Keratinocyte (primary cell): Measurements from ENCODE around the gene ITGA11. TPM values are rescaled to one million over a fixed set of nuclear protein-coding genes. Genes with fewer than 3 reads are reported as not detected.

Experiments used
- DNase-seq: peaks from one replicate; pipeline ENCODE4 v3.0.0-alpha.2; 2011; ENCODE audit warnings: low read depth, missing footprints, low spot score
- FAIRE-seq: peaks from 2 replicates; lab custom pipeline; 2011; peaks lifted over from hg19 to GRCh38; lab: Jason Lieb, UNC
- H2AFZ ChIP-seq: 2 replicates; pipeline ENCODE4 v1.6.0; 2012; ENCODE audit warnings: low read length, control low read depth, inconsistent platforms; ENCODE audit not compliant: control insufficient read depth
- H3K27ac ChIP-seq: 2 replicates; pipeline ENCODE4 v1.5.1; 2011; ENCODE audit warnings: low read length; ENCODE audit not compliant: control insufficient read depth, insufficient read depth
- H3K27me3 ChIP-seq: 3 replicates; pipeline ENCODE4 v1.6.0; 2011; ENCODE audit warnings: low read length; ENCODE audit not compliant: control insufficient read depth, insufficient read depth; ENCODE audit errors: extremely low read depth
- H3K36me3 ChIP-seq, 2 experiments: 2 replicates in 1 of 2; 3 replicates in 1 of 2; pipeline ENCODE4 v1.5.1; 2011; ENCODE audit warnings: low read length in 2 of 2, mild to moderate bottlenecking in 1 of 2; ENCODE audit not compliant: control insufficient read depth in 2 of 2, insufficient read depth in 2 of 2; ENCODE audit errors: extremely low read depth in 1 of 2
- H3K4me1 ChIP-seq: 3 replicates; pipeline ENCODE4 v1.5.1; 2011; ENCODE audit warnings: low read length; ENCODE audit not compliant: control insufficient read depth, insufficient read depth; ENCODE audit errors: extremely low read depth
- H3K4me2 ChIP-seq: 3 replicates; pipeline ENCODE4 v1.6.0; 2011; ENCODE audit warnings: low read depth, low read length; ENCODE audit not compliant: control insufficient read depth, insufficient read depth; ENCODE audit errors: extremely low read depth
- H3K4me3 ChIP-seq, 3 experiments: fragments of 200-600 bp in 1 of 3; sonication (generic) in 1 of 3; 2 replicates in 2 of 3; 3 replicates in 1 of 3; pipeline ENCODE4 v1.5.1; 2011 to 2016; ENCODE audit warnings: low read length in 3 of 3, mild to moderate bottlenecking in 3 of 3, control low read depth in 2 of 3, inconsistent platforms in 1 of 3, low read depth in 1 of 3, mixed read lengths in 1 of 3, mixed run types in 1 of 3, moderate library complexity in 1 of 3; ENCODE audit not compliant: control insufficient read depth in 2 of 3, insufficient read depth in 2 of 3; ENCODE audit errors: extremely low read depth in 1 of 3
- H3K79me2 ChIP-seq: 2 replicates; pipeline ENCODE4 v1.6.0; 2012; ENCODE audit warnings: low read length; ENCODE audit not compliant: control insufficient read depth, insufficient read depth
- H3K9ac ChIP-seq: 3 replicates; pipeline ENCODE4 v1.6.0; 2011; ENCODE audit warnings: low read length; ENCODE audit not compliant: control insufficient read depth, insufficient read depth; ENCODE audit errors: extremely low read depth
- H3K9me1 ChIP-seq: 3 replicates; pipeline ENCODE4 v1.6.0; 2011; ENCODE audit warnings: low read length; ENCODE audit not compliant: control insufficient read depth, insufficient read depth; ENCODE audit errors: extremely low read depth
- H3K9me3 ChIP-seq: 2 replicates; pipeline ENCODE4 v1.5.1; 2012; ENCODE audit warnings: low read depth, low read length; ENCODE audit not compliant: control insufficient read depth
- H4K20me1 ChIP-seq: 3 replicates; pipeline ENCODE4 v1.6.0; 2011; ENCODE audit warnings: low read length; ENCODE audit not compliant: control insufficient read depth, insufficient read depth; ENCODE audit errors: extremely low read depth
- CTCF ChIP-seq, 3 experiments: IDR thresholded peaks in 1 of 3; conservative IDR thresholded peaks in 1 of 3; optimal IDR thresholded peaks in 1 of 3; 2 replicates in 2 of 3; 3 replicates in 1 of 3; pipeline versions ENCODE3 to v1.5.1; 2011; ENCODE audit warnings: low read length in 3 of 3, mild to moderate bottlenecking in 3 of 3, moderate library complexity in 2 of 3, control low read depth in 1 of 3, inconsistent platforms in 1 of 3; ENCODE audit not compliant: insufficient read depth in 2 of 3; ENCODE audit errors: extremely low read depth in 1 of 3
- EZH2 ChIP-seq: IDR thresholded peaks from one replicate; pipeline ENCODE4 v1.6.1; 2012; ENCODE audit warnings: inconsistent platforms, mild to moderate bottlenecking, low read length, moderate library complexity
- dilution Hi-C: fragments of 300-500 bp; cut with MboI; formaldehyde crosslinking; loops from one replicate; pipeline ENCODE4 v1.7.0; 2020; ENCODE audit warnings: low sequenced_read_pairs; ENCODE audit not compliant: extremely low pct_ligation_motif_present
- polyA plus RNA-seq, 5 experiments: library from polyadenylated mRNA; depleted of rRNA in 3 of 5; stranded (reverse) in 3 of 5; stranded (forward) in 1 of 5; unstranded in 1 of 5; fragments of >200 nt; gene quantifications; 1 replicate in 1 of 5; 2 replicates in 3 of 5; 3 replicates in 1 of 5; pipeline versions ENCODE4 v1.2.1 to v1.2.3, GENCODE V29; 2011 to 2012; ENCODE audit warnings: missing spikeins in 2 of 5, low read depth in 1 of 5, low replicate concordance in 1 of 5

The ITGA11 gene
- polyA plus RNA-seq, 1 donor (not counting 4 experiments of a cell fraction or from before 2014, with no cell fraction given): not detected

GRCh38 chr15:68367226-68367625 lies 64.7 kb downstream of the ITGA11 start:
- Histone ChIP-seq H3K4me1 (no peaks in the 10 kb centered on the region), H4K20me1 (no peaks in the 10 kb centered on the region), H3K4me3 (no peak overlapping the region), H3K36me3 (no peaks in the 10 kb centered on the region), H3K79me2 (no peaks in the 10 kb centered on the region), H3K27ac (no peak overlapping the region), H3K9me1 (no peaks in the 10 kb centered on the region), H3K4me2 (no peak overlapping the region), H3K9me3 (no peaks in the 10 kb centered on the region), H3K9ac (no peak overlapping the region), H3K27me3 (peaks cover 31% of the 10 kb centered on the region), H2AFZ (no peak overlapping the region)
- TF ChIP-seq CTCF (optimal IDR thresholded peaks at IDR 0.05 in 1 of 3, IDR thresholded peaks at IDR 0.05 in 1 of 3, conservative IDR thresholded peaks at IDR 0.05 in 1 of 3; ENCODE audit: extremely low read depth in 1 of 3, insufficient read depth in 2 of 3, low read length in 3 of 3) (no peak), EZH2 (no peak)
- dilution Hi-C loops: no loop called here
- no peak for FAIRE-seq
- DNase-seq: no peak

GRCh38 chr15:68366314-68366713 lies 65.6 kb downstream of the ITGA11 start:
- Histone ChIP-seq H3K27ac (no peak overlapping the region), H3K36me3 (no peaks in the 10 kb centered on the region), H3K4me3 (no peak overlapping the region), H3K27me3 (peaks cover 31% of the 10 kb centered on the region), H3K9me3 (no peaks in the 10 kb centered on the region), H2AFZ (no peak overlapping the region), H3K9me1 (no peaks in the 10 kb centered on the region), H3K4me1 (no peaks in the 10 kb centered on the region), H3K9ac (no peak overlapping the region), H4K20me1 (no peaks in the 10 kb centered on the region), H3K79me2 (no peaks in the 10 kb centered on the region), H3K4me2 (no peak overlapping the region)
- dilution Hi-C loops: no loop called here
- no peak for FAIRE-seq
- TF ChIP-seq EZH2 (no peak), CTCF (optimal IDR thresholded peaks at IDR 0.05 in 1 of 3, IDR thresholded peaks at IDR 0.05 in 1 of 3, conservative IDR thresholded peaks at IDR 0.05 in 1 of 3; ENCODE audit: extremely low read depth in 1 of 3, insufficient read depth in 2 of 3, low read length in 3 of 3) (no peak)
- DNase-seq: no peak
